Colonic mucosa (tissue), 4 donors: ENCODE results near the gene NOL9. TPM values are rescaled to one million over a fixed set of nuclear protein-coding genes. Genes with fewer than 3 reads are reported as not detected.
A peak's percentile ranks its signal among the peaks of the same experiment; 100 is the strongest.

Source experiments
- DNase-seq: peaks from one replicate; pipeline ENCODE4 v3.0.0-alpha.2; 2020
- H3K27ac ChIP-seq: fragments of 200-600 bp; one replicate; pipeline ENCODE4 v1.8.0; 2021
- H3K27me3 ChIP-seq: fragments of 200-600 bp; one replicate; pipeline ENCODE4 v1.8.0; 2021
- H3K36me3 ChIP-seq: fragments of 200-600 bp; one replicate; pipeline ENCODE4 v1.8.0; 2021
- H3K4me1 ChIP-seq: fragments of 200-600 bp; one replicate; pipeline ENCODE4 v1.8.0; 2021; ENCODE audit warnings: mild to moderate bottlenecking
- H3K4me3 ChIP-seq: fragments of 200-600 bp; one replicate; pipeline ENCODE4 v1.8.0; 2021
- H3K9ac ChIP-seq, 2 donors: one replicate each; pipeline ENCODE4 v1.7.0; 2013; ENCODE audit warnings: control low read depth in 2 of 2, low read depth in 2 of 2, low read length in 2 of 2
- H3K9me3 ChIP-seq: fragments of 200-600 bp; one replicate; pipeline ENCODE4 v1.8.0; 2021
- CTCF ChIP-seq: fragments of 200-600 bp; IDR thresholded peaks from one replicate; pipeline ENCODE4 v1.8.0; 2022; ENCODE audit warnings: antibody characterized with exemption, mild to moderate bottlenecking
- intact Hi-C: fragments of 100-400 bp; cut with DNase I; formaldehyde crosslinking; loops from one replicate; pipeline ENCODE4 v1.14.1; 2022
- total RNA-seq, 2 donors: library from RNA; stranded (reverse); fragmentation: NEBNext Ultra II Directional in 1 of 2; extraction: Animal tissue kit (Norgen Biotek cat#: 25700) in 1 of 2; gene quantifications; one replicate each; pipeline ENCODE4 v1.2.1, GENCODE V29; 2021
- donor health status: healthy.
- donor health status: DM: no; HTN: no; CAD: no.
- donor health status: DM: no; HTN: no; CAD: no.

Gene NOL9
- total RNA-seq, 2 donors from 2014 or later: 14.5 to 27.3 TPM

GRCh38 chr1:6557597-6557996 lies 3.3 kb upstream of the NOL9 start:
- intact Hi-C loops: loop anchor here (10.0 kb wide), 1 partner anchor 77 kb away; no protein-coding TSS in a partner anchor
- H3K4me1 ChIP-seq: peaks cover 3% of the 10 kb centered on the region
- H3K27ac ChIP-seq: no peak overlapping the region
- no peaks in the 10 kb centered on the region for H3K9me3 ChIP-seq
- no peak overlapping the region for H3K4me3 ChIP-seq
- DNase-seq: no peak
- H3K9ac ChIP-seq: no peak overlapping the region
- no peak for TF ChIP-seq CTCF
- H3K36me3 ChIP-seq: no peaks in the 10 kb centered on the region
- H3K27me3 ChIP-seq: no peaks in the 10 kb centered on the region

- H3K4me3 ChIP-seq: peak within 1 kb of the TSS; percentile 100
- peak within 1 kb of the TSS; percentile 36 for H3K27ac ChIP-seq
- intact Hi-C loops: loop anchor here (10.0 kb wide), 1 partner anchor 80 kb away; no protein-coding TSS in a partner anchor
- no peaks in the 10 kb centered on the region for H3K9me3 ChIP-seq
- peaks cover 3% of the 10 kb centered on the region for H3K4me1 ChIP-seq
- peak within 1 kb of the TSS; percentile 90 to 98 for H3K9ac ChIP-seq
- no peaks in the 10 kb centered on the region for H3K27me3 ChIP-seq
- no peaks in the 10 kb centered on the region for H3K36me3 ChIP-seq
- no peak for TF ChIP-seq CTCF
- DNase-seq: no peak
Observed at GRCh38 chr1:6554907-6555778, 830 bp upstream of the NOL9 start, which contains the start of gene TAS1R1. TAS1R1 (plus strand) TSS chr1:6555307; CDS start chr1:6555374, 67 bp downstream.

- no peak for DNase-seq
- Histone ChIP-seq H3K4me1 (no peaks in the 10 kb centered on the region), H3K9ac (no peak overlapping the region), H3K27ac (no peak overlapping the region), H3K27me3 (no peaks in the 10 kb centered on the region), H3K36me3 (peaks cover 3% of the 10 kb centered on the region), H3K9me3 (no peaks in the 10 kb centered on the region), H3K4me3 (no peak overlapping the region)
- intact Hi-C loops: no loop called here
- TF ChIP-seq CTCF: no peak
Observed at GRCh38 chr1:6547301-6547700, 7.0 kb downstream of the NOL9 start.

- no peak for DNase-seq
- H3K9ac ChIP-seq: no peak overlapping the region
- H3K9me3 ChIP-seq: no peaks in the 10 kb centered on the region
- no peak overlapping the region for H3K27ac ChIP-seq
- no peaks in the 10 kb centered on the region for H3K4me1 ChIP-seq
- TF ChIP-seq CTCF: no peak
- intact Hi-C loops: no loop called here
- no peaks in the 10 kb centered on the region for H3K27me3 ChIP-seq
- peaks cover 3% of the 10 kb centered on the region for H3K36me3 ChIP-seq
- H3K4me3 ChIP-seq: no peak overlapping the region
Observed at GRCh38 chr1:6546326-6546725, 8.0 kb downstream of the NOL9 start.

- TF ChIP-seq CTCF: no peak
- Histone ChIP-seq H3K36me3 (peaks cover 3% of the 10 kb centered on the region), H3K27ac (no peak overlapping the region), H3K4me3 (no peak overlapping the region), H3K9me3 (no peaks in the 10 kb centered on the region), H3K9ac (no peak overlapping the region), H3K4me1 (no peaks in the 10 kb centered on the region), H3K27me3 (no peaks in the 10 kb centered on the region)
- intact Hi-C loops: no loop called here
- DNase-seq: no peak
Observed at GRCh38 chr1:6545276-6546112, 8.8 kb downstream of the NOL9 start.
